Osteocyte (in vitro differentiated cells): ENCODE results near the gene BHLHE41. TPM values are rescaled to one million over a fixed set of nuclear protein-coding genes. Genes with fewer than 3 reads are reported as not detected.

Experiments
- DNase-seq: peaks from one replicate; pipeline ENCODE4 v3.0.0; 2021; ENCODE audit warnings: mixed read lengths; ENCODE audit not compliant: unreplicated experiment; ENCODE audit errors: extremely low spot score
- H3K27ac Mint-ChIP-seq: one replicate; pipeline ENCODE4 v1.8.0; 2021; ENCODE audit warnings: mild to moderate bottlenecking, mixed read lengths; ENCODE audit not compliant: unreplicated experiment
- H3K27me3 Mint-ChIP-seq: one replicate; pipeline ENCODE4 v1.8.0; 2021; ENCODE audit warnings: mixed read lengths; ENCODE audit not compliant: unreplicated experiment
- H3K36me3 Mint-ChIP-seq: one replicate; pipeline ENCODE4 v1.8.0; 2021; ENCODE audit warnings: mixed read lengths; ENCODE audit not compliant: unreplicated experiment
- H3K4me1 Mint-ChIP-seq: one replicate; pipeline ENCODE4 v1.8.0; 2021; ENCODE audit warnings: mixed read lengths; ENCODE audit not compliant: unreplicated experiment
- H3K4me3 Mint-ChIP-seq: one replicate; pipeline ENCODE4 v1.8.0; 2021; ENCODE audit warnings: mild to moderate bottlenecking, moderate library complexity, mixed read lengths; ENCODE audit not compliant: unreplicated experiment
- H3K9me3 Mint-ChIP-seq: one replicate; pipeline ENCODE4 v1.8.0; 2021; ENCODE audit warnings: mixed read lengths; ENCODE audit not compliant: unreplicated experiment
- CTCF ChIP-seq: fragments of 200-600 bp; sonication (generic); IDR thresholded peaks from 2 replicates; pipeline ENCODE4 v1.5.0; 2021; ENCODE audit warnings: antibody characterized with exemption, mild to moderate bottlenecking, moderate library complexity
- long read RNA-seq: library from polyadenylated mRNA; unstranded; transcript quantifications from one replicate; pipeline ENCODE4 v2.0.0, GENCODE V29; 2021
- total RNA-seq: library from RNA; stranded (reverse); gene quantifications from 2 replicates; pipeline ENCODE4 v1.2.1, GENCODE V29; 2021

The BHLHE41 gene
- 1.1 and 1.4 TPM in 2 replicates for total RNA-seq
- long read RNA-seq, partial matches to known transcripts: 0 of 1 reads
- long read RNA-seq, other reads (novel, unspliced or antisense): 1 of 1 reads

- Mint-ChIP-seq H3K36me3 (no peaks in the 10 kb centered on the region), H3K27ac (peak within 1 kb of the TSS; percentile 81), H3K9me3 (no peaks in the 10 kb centered on the region), H3K27me3 (peaks cover 41% of the 10 kb centered on the region), H3K4me1 (peaks cover 29% of the 10 kb centered on the region), H3K4me3 (peak within 1 kb of the TSS; percentile 93)
- DNase-seq: no peak
- TF ChIP-seq CTCF: no peak
Measured at GRCh38 chr12:26124446-26125399, at the start of gene BHLHE41. TSS of gene BHLHE41 (minus strand) at chr12:26125037. CDS start at chr12:26124779, 258 bp downstream.

DNA sequence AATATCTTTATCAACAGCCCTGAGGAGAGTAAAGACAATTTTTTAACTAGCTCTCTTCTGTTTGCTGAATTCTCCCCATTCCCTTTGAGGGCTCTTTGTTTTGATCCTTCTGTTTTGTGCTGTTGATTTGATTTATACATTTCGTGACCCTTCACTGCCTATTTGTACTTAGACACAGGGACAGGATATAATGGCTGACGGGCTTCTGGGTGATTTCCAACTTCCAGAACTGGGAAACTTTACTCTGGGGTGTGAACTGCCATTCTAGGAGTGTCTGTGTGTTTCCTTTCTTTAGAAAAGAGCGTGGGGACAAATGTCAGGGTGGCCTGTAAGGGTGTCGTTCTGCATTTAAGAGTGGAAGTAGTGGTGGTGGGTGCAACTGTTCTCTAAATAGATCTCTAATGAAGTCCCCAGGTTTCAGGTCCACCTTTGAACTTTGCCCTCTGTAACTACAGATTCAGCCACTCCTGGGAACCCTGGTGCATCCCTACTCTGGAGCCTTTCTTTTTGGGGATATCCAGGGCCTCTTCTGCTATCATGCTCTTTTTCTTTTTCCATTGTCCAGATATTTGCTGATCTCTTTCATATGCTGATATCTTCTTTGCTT, 48.2 kb upstream of the BHLHE41 start:
- TF ChIP-seq CTCF: no peak
- no peaks in the 10 kb centered on the region for H3K9me3 Mint-ChIP-seq

GRCh38 chr12:26172539-26172938, 47.7 kb upstream of the BHLHE41 start:
- Mint-ChIP-seq H3K4me1 (no peaks in the 10 kb centered on the region), H3K4me3 (no peak overlapping the region), H3K27ac (no peak overlapping the region), H3K9me3 (no peaks in the 10 kb centered on the region), H3K36me3 (peaks cover 2% of the 10 kb centered on the region), H3K27me3 (peaks cover 21% of the 10 kb centered on the region)
- TF ChIP-seq CTCF: no peak
- DNase-seq: no peak

More for the DNA sequence above, 48.2 kb upstream of the BHLHE41 start:
- Mint-ChIP-seq H3K27ac (no peak overlapping the region), H3K36me3 (peaks cover 2% of the 10 kb centered on the region), H3K4me1 (no peaks in the 10 kb centered on the region), H3K4me3 (no peak overlapping the region), H3K27me3 (peaks cover 21% of the 10 kb centered on the region)
- no peak for DNase-seq

GRCh38 chr12:26172013-26172412, 47.2 kb upstream of the BHLHE41 start:
- Mint-ChIP-seq H3K27ac (no peak overlapping the region), H3K4me1 (no peaks in the 10 kb centered on the region)

More at GRCh38 chr12:26172013-26172412, 47.2 kb upstream of the BHLHE41 start:
- Mint-ChIP-seq H3K36me3 (peaks cover 2% of the 10 kb centered on the region), H3K4me3 (no peak overlapping the region), H3K9me3 (no peaks in the 10 kb centered on the region), H3K27me3 (peaks cover 21% of the 10 kb centered on the region)
- DNase-seq: no peak
- no peak for TF ChIP-seq CTCF
